Stimulated activated CD4-positive, alpha-beta T cell treated with anti-CD3 and anti-CD28 coated beads, Interleukin-4, amount 100 ng/mL, for 1 hour (primary cell): Measurements from ENCODE around the gene FOXO3.

Experiments
- DNase-seq: peaks from one replicate; pipeline ENCODE4 v3.0.0-alpha.2; 2020

The FOXO3 gene

DNA sequence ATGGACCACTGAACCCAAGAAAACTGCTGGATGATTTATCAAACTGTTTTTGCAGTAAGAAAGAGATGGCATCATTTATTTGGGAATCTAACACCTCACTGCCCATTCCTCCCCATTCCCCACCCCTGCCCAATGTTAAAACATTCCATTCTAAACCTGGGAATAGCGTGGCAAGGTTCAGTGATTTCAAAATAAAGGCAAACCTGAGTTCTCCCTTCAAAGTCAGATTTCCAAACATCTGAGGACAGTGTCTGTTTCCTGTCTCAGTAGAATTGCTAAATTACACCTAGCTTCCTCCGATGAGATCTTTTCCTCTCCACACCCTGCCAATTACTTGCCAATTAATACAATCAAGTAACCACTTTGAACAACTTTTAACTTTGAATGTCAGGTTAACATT, 160.1 kb downstream of the FOXO3 start:
- no peak for DNase-seq

DNA sequence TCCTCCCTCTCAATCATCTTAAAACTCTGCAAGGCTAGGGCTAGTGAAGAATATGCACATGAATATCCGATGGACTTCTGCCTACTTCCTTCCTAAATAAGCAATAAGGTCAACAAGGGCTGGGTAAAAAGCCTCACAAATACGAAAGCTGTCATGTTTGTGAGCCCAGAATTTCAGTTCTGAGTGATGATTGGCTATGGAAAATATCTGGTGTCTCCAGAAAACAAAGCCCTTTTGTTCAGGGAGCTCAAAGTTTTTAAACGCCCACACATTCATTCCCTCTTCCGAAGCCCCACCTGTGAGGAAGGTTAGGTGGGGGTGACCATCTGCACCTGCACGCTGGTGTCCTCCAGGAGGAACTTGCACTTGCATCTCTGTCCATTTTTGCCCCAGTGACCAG, 160.6 kb downstream of the FOXO3 start:
- no peak for DNase-seq

GRCh38 chr6:108723594-108723993, 162.9 kb downstream of the FOXO3 start:
- no peak for DNase-seq

DNA sequence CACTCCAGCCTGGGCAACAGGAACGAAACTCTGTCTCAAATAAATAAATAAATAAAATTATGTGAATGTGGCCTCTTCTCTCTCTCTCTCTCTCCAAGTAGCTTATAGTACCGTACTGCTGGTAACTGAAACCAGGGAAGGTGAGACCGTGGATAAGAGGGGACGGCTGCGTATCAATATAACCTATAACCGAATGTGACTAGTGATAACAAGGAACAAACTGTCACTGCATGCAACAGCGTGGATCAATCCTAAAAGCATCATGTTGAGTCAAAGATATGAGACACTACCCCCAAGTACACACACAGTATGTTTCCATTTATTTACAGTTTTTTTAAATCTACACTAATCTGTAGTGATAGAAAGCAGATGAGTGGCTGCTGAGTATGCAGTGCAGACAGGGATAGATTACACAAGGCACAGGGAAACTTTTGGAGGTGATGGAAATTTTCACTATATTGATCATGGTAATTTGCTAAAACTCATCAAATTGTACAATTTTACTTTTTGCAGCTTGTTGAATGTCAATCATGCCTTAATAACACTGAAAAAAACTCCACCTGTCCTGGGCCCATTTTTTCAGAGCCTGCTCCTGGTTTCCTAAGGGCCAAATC, 166.1 kb downstream of the FOXO3 start:
- no peak for DNase-seq

DNA sequence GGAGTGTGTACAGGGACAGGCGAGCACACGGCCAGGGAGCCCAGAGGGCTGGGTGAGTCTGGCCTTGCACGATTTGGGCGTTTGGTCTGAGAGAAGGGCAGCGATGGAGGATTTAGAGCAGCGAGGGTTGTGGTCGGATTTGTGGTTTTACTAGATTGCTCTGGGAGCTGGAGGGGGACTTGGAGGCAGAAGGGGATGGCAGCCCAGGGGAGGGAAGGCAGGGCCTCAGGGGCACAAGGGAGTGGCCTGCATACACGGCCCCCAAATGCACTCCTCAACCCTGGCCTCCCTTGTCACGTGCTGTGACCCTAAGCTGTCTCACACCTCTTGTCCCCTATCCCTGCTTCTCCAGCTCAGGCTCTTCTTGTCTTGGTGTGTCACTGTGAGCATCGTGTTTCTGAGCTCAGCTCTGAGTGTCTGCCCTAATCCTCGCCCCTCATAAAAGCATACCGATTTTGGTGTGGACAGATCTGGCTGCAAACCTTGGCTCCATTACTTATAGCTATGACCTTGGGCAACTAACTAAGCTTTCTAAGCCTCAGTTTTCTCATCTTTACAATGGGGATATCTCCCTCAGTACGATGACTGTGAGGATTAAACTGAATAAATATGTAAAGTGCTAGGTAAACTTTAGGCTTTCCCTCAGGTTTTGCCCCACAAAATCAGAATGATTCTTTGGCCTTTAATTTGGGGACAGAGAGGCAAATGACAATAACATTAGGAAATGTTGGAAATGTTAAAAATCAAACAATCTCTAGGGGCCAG, 167.4 kb downstream of the FOXO3 start:
- no peak for DNase-seq

- DNase-seq: no peak
These were observed 168.1 kb downstream of the FOXO3 start for GRCh38 chr6:108728826-108729225.

DNA sequence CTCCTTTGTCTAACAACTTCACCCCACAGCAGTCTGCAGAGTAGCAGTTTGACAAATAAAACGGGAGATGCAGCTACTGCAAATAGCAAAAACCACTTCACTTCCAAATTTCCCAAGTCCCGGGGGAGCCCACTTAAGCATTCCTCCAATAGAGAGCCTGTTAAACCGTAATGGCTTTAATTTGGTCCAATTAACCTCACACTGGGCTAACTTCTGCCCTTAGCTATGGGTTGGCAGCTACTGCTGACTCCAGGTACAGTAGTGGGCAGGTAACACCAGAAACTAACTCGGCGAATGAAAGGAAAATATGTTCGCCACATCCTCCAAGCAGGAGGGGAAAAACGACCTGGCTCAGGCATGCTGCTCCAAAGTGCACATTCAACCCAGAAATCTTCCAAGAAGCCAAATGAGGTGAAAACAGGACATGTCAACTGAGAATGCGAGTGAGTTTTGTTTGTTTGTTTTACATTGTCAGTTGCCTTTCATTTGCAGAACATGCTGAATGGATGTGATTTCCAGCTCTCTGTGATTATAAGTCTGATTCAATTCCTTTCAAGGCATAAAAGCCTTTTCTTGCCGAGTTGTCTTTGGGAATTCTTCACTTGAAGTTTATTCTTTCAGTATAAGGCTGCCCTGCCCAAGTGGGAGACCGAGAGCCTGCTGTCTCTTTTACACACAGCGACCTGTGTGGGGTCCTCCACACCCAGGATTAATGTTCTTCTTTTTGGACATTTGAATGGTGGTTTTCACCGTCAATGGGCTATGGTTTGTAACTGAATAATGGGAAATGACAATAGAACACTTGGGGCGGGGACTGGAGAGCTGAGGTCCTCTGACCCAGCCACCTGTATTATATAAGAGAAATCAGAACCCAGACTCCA, 170.2 kb downstream of the FOXO3 start:
- no peak for DNase-seq

GRCh38 chr6:108732091-108732870, 171.6 kb downstream of the FOXO3 start:
- no peak for DNase-seq

DNA sequence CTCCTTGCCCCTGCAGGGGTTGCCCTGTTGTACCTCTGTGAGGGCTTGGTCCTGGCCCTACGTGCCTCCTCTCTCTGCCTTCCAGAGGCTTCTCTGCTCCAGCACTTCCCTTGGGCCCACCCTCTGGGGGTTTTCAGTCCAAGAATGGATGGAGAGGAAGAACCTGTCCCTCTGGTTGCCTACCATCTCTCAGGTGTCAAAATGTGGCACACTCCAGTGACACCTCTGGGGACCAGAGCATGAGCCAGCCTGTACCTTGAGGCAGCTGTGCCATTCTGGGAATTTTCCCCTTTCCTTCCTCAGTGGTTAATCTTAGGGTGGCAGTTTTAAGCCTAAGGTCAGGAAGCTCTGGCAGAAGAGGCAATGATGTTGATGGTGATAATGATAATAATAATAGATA, 172.3 kb downstream of the FOXO3 start:
- DNase-seq: no peak

- no peak for DNase-seq
These were observed 173.1 kb downstream of the FOXO3 start for GRCh38 chr6:108733706-108734265.
